GM21717 (cell line): ENCODE data around the gene FAM171A2.
"Not testable (repeated sequence)": the region's sequence is repeated elsewhere in the genome, so short reads cannot be mapped to it uniquely, and the experiment has no call there.

Source experiments
- ATAC-seq: cut with Tn5 transposase; IDR thresholded peaks from one replicate; pipeline ENCODE4 v1.9.1; 2021; ENCODE audit warnings: mild to moderate bottlenecking, moderate library complexity; ENCODE audit not compliant: unreplicated experiment

The FAM171A2 gene

DNA sequence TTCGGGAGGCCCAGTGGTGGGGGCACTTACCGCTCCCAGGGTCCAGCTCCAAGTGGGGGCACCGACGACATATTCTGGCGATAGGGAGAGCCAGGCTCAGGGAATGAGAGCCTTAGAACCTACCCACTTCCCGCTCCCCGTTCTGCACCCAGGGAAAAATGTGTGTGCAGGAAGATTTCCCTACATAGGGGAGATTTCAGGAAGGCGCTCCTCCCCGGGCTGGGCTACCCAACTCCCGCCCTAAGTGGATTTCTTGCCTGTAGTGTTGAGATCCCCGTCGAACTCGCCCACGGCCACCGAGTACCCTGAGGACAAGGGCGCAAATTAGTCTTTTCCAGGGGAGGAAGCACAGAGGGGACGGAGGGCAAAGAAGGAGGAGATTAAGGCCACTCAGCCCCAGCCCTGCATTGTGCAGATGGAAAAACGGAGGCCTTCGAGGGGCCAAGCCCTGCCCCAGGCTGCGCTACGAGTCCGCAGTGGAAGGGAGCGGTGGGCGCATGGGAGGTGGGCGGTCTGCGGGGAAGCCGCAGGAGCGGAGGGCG is 20.7 kb upstream of the FAM171A2 start:
- no peak for ATAC-seq

DNA sequence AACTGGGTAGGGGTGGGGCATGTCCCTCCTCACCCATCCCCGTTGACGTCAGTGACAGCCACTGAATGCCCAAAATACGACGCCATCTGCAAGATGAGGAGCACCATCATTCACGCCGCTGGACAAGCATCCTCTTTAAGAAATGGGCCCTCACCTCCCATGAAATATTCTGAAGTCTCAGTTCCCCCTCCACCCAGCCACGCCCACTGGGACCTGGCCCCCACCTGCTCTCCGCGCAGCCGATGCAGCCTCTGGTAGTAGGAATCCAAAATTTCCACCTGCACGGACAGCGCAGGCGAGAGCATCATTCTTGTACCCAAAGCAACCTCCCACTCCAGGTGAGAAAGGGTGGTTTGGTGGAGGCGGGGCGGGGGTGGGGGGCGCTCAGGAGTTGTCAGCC is 20.2 kb upstream of the FAM171A2 start:
- ATAC-seq: no peak

DNA sequence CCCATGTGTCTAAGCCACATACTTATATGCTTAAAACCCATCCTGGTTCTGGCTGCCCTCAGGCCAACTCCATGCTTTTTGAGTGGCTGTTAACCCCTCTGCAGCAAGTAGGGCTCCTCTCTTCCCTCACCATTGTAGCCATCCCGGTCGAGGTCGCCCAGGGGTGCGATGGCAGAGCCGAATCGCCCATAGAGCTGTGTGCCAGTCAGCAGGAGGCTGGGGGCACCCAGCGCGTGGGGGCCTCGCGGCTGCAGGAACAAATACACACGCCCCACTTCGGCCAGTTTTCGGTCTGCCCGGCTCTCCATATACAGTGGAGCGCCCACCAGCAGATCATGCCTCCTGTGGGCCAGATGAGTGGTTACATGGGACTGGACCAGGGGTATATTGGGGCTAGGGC is 19.7 kb upstream of the FAM171A2 start:
- ATAC-seq: no peak

DNA sequence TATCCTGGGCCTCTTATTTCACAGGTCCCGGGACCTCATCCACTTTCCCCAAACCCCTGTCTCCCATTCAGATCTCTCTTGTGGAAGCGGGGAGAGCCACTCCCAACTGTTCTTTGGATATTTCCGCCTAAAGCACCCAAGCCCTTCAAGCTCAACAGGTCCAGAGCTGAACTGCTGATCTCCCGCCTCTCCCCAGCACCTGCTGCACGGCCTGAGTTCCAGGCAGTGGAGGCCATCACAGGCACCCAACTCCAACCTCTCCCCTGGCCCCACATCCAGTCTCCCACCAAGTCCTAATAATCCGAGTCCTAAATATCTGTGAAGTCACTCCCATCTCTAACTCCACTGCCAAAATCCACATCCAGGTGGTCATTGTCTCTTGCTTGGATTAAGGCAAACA is 19.3 kb upstream of the FAM171A2 start:
- ATAC-seq: no peak

DNA sequence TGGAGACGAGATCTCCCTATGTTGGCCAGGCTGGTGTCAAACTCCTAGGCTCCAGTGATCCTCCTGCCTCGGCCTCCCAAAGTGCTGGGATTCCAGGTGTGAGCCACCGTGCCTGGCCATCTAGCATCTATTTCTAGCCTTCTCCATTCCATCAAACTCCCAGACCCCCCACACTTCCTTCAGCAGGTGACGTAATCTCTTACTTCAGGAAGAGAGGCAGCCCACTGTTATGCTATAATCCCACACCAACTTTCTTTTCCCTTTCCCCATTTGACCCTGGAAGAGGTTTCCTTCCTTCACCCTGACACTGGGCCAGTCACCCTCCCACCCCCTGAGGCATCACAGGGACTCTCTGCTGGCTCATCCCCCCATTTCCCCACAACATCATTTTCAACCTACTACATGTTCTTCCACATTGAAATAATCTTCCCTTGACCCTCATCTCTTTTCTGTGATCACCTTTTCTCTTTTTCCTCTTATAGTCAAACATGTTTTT is 18.2 kb upstream of the FAM171A2 start:
- ATAC-seq: no peak

DNA sequence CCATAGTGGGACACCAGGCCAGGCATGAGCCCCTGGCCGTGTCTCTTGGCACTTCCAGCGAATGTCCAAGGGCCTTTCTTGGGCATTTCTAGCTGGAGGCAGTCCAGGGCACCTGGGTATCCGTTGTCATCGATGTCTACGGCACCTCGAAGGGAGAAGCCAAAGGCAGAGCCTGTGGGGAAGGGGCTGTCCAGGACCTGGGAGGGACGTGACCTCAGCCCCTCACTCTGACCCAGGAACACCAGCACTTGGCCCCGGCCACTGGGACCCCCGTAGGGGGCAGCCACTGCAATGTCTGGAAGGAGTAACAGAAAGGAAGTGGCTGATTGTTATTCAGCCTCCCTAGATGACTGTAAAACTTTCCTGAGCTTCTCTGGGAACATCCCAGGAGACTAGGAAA is 17.1 kb upstream of the FAM171A2 start:
- ATAC-seq: no peak

DNA sequence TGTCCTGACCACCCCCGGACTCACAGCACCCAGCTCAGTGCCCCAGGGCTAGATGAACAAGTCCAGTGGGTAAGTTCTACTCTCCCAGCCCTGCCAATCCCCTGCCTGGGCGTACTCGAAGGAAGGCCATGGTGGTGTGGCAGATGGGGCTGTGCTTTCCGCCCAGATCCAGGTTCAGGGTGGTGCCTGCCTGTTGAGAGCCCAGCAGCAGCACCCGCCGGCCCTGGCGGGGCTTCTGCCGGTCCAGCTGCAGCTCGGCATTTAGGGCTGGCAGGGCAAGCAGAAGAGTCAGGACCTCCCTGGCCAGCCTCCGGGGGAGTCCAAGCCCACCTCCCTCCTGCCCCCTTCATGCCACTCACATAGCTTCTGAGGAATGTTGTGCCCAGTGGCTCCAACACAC is 16.2 kb upstream of the FAM171A2 start:
- ATAC-seq: no peak

DNA sequence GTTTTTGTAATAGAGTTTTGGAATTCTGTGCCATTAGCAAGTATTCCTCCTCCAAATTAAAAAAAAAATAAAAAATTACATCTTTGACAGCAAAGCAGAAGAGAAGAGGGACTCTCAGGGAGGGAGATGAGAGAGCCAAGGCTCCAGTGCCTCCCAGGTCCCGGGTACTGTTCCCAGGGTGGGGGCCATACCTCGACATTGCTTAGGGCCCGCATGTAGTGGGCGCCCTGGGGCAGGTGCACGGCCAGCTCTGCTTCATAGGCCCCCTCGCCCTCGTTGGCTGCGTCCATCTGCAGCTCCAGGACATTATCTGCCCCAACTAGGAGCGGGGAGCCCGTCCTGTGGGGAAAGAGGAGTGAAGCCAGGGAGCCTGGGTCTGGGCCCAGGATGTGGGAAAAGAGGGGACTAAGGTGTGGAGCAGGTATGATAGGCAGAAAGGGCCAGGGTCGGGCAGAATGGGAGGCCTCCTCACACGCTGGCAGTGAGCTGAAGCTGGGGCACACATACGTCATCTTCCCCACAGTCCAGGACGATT is 14.6 kb upstream of the FAM171A2 start:
- ATAC-seq: no peak

DNA sequence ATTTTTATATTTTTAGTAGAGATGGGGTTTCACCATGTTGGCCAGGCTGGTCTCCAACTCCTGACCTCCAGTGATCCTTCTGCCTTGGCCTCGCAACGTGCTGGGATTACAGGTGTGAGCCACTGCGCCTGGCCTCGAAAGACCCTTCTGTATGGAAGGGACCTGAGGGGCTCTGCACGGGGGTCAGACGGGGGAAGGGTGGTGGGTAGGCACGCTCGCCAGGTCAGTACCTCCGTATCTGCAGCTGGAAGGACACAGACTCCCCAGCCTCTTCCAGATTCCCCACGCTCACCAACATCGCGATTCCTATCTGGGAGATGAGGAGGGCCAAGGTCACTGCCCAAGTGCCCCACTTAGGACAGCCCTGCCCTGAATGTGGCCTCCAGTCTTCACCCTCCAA is 13.1 kb upstream of the FAM171A2 start:
- ATAC-seq: no peak

DNA sequence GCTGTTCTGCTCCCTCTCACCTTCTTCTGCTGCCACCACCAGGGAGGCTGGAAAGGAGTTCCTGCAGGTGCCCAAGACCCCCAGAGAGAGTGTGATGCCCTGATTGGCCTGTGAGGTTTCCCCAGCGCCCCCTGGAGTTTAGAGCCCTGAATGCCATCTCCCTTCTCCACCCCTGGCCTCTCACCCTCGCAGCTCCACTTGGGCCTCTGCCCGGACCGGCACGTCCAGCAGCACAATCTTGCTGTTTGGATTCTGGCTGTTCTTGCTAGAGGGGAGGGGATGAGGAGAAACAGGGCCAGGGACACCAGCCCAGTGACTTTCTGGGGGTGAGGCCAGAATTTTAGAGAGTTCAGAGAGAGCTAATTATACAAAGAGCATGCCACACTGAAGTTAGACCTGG is 12.5 kb upstream of the FAM171A2 start:
- ATAC-seq: no peak

DNA sequence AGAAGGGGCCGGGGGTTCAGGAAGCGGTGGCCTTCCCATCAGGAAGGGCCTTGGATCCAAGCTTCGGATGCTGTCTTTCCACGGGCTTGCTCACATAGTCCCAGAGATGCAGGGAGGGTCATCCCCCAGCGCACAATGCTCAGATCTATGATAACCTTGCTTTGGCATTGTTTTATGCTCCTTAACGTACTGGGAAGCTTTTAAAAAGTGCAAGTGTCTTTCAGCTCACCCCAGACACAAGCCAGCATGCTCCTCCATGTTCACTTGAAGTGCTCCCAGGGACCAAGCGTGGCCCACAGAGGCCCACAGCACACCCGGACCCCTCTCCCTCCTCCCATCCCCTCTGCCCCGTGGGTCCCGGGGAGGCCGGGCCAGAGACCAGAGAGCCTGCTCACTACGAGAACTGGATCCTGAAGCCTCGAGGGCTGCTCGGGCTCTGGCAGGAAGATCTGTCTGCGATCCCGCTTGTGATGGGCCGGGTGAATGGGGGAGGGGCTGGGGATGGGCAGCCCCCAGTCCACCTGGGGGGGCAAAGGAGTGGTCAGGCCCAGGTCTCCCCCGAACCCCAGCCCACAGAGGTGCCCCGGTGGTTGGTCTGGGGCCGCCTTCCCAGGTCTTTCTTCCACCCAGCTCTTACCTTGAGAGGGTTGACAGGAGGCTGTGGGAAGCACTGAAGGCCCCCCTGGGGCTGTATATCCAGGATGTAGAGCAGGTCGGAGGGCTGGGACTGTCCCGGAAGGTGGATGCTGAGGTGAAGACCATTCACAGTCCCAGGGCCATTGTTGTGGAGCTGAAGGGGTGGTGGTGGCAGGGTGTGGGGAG is 11.8 kb upstream of the FAM171A2 start:
- no peak for ATAC-seq

DNA sequence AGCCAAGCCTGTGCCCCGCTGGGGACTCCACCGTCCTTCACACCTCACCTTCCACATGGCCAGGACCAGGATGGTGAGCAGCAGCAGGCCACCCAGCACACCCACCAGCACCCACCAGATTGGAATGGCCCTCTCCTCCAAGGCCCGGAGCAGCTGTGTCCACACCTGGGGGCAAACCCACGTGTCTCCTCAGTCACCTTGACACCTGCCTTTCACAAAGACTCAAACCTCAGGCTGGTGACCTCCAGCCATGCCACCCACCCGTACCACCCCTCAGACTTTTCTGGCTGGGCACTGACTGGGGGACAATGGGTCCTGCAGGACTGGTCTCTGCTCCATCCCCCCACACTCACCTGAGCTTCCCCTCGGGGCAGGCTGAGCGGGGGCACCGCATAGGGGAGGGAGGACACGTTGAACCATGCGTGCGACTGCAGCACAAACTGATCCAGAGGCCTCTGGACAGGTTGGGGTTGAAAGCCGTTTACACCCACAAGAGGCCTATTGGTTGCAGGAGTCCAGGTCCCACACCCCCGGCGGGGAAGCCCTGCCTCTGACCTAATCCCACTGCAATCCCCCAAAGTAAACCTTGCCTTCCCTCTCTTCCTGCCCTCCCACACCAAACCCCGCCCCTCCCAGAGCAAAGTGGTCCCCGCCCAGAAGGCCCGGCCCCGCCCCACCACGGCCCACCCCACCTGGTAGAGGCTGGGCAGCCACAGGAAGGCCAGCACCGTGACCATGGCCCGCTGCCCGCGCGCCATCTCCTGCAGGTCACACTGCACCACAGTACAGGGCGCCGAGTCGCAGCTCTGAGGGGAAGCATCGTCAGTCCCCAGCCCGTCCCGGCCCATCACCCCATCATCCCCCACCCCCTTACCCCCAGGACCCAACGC is 10.9 kb upstream of the FAM171A2 start:
- ATAC-seq: no peak

DNA sequence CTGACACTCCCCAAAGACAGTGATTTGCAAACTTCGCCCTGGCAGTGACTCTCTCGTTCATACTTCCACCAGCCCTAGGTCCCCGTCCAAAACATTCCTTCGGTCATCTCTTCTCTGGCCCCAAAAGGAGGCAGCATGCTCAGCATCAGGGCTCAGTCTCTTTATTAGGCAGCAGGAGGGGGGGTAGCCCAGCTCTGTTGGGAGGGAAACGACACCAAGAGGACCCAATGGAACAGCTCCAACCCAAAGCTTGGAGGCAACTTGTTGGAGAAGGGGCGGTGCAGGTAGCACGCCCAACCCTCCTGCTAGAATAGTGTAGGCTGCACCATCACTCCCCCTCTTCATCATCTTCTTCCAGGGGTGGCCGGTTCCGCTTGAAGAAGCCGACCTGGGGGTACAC is 8.4 kb upstream of the FAM171A2 start:
- ATAC-seq: no peak

DNA sequence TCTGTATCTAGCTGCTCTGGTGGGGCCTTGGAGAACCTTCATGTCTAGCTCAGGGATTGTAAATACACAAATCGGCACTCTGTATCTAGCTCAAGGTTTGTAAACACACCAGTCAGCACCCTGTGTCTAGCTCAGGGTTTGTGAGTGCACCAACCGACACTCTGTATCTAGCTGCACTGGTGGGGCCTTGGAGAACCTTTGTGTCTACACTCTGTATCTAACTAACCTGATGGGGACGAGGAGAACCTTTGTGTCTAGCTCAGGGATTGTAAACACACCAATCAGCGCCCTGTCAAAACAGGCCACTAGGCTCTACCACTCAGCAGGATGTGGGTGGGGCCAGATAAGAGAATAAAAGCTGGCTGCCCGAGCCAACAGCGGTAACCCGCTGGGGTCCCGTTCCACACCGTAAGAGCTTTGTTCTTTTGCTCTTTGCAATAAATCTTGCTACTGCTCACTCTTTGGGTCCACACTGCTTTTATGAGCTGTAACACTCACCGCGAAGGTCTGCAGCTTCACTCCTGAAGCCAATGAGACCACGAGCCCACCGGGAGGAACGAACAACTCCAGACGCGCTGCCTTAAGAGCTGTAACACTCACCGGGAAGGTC is 5.9 kb upstream of the FAM171A2 start:
- ATAC-seq: not testable (repeated sequence)

DNA sequence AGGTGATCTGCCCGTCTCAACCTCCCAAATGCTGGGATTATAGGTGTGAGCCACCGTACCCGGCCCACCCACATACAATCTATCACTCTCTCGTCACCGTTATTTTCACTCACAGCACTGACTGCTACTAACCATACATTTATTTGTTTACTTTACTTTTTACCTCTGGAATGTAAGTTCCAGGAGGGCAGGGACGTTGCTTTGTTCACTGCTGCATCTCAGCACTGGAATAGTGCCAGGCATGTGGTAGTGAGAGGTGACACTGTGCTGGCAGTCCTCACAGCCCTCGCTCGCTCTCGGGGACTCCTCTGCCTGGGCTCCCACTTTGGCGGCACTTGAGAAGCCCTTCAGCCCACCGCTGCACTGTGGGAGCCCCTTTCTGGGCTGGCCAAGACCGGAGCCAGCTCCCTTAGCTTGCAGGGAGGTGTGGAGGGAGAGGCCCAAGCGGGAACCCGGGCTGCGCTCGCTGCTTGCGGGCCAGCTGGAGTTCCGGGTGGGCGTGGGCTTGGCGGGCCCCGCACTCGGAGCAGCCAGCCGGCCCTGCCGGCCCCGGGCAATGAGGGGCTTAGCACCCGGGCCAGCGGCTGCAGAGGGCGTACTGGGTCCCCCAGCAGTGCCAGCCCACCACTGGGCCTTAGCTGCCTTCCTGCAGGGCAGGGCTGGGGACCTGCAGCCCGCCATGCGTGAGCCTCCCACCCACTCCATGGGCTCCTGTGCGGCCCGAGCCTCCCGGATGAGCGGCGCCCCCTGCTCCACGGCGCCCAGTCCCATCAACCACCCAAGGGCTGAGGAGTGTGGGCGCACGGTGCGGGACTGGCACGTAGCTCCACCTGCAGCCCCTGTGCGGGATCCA is 5.0 kb upstream of the FAM171A2 start:
- ATAC-seq: not testable (repeated sequence)

DNA sequence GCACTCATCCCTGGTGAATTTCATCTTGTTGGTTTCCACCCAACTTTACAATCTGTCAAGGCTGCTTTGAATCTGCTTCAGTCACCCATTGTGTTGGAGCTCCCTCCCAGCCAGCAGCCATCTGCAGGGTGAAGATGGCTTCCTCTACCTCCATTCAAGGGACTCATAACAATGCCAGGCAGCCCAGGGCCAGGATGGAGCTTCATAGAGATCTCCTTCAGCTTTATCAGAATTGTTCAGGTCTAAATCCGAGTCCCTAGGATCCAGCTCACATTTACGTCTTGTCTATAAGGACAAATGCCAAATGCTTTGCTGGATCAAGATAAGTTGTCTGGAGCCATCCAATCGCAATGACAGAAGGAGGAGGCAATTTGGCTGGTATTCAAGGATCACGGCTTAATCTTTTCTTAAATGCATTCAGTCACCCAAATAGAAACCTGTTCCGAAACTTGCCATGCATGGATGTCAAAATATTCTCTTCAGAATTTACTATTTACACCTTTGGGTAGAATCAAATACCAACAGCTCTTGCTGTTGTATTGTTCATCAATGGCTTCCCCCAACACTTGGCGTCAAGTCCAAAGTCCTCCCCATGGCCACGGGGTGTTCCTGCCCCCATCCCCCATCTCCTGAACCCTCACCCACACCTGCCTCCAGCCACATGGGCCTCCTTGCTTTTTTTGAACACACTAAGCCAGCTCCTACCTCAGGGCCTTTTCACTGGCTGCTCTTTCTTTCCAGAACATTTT is 3.8 kb upstream of the FAM171A2 start:
- no peak for ATAC-seq

DNA sequence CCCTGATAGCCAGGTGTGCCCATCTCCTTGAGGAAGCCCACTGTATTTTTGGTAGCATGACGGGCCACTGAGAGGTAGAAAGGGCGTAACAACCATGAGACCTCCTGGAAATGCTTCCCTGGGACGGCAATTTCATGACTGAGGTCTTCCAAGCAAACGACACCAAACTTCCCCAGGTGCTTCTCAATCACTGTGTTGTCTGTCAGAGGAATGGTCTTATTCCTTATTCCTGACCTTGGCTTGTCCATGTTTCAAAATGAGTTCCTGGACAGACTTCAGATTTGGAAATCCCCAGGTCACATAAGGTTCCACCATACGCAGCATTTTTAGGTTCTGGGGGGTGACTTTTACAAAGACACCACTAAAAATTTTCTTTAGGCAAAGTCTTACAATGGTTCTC is 1.4 kb upstream of the FAM171A2 start:
- not testable (repeated sequence) for ATAC-seq

DNA sequence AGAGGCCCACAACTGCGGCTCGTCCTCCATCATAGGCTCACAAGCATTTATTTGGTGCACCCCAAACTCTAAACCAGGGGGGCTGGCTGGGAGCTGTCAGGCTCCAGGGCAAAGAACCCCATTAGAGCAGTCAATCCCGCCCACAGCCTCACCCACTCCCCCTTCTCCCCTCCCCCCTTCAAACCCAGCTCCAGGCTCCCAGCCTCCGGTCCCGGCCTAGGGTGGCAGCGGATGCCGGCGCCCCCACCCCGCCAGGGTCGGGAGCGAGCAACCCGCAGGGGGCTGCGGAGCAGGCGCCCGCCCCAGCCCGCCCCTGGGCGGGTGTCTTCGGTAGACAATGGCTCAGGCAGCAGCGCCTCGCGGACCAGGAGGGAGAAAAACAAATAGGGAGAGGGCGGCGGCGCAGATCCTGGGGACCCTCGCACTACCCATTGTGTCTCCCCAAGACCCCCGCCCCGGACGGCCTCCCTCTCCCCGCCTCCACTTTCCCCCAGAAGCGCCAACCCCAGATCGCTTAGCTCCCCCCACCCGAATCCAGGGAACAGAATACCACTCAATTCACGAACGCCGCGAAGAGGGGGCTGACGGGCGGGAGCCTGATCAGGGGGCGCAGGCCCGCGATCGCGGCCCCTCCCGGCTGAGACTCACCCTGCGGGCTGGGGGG is 572 bp downstream of the FAM171A2 start:
- ATAC-seq: no peak

DNA sequence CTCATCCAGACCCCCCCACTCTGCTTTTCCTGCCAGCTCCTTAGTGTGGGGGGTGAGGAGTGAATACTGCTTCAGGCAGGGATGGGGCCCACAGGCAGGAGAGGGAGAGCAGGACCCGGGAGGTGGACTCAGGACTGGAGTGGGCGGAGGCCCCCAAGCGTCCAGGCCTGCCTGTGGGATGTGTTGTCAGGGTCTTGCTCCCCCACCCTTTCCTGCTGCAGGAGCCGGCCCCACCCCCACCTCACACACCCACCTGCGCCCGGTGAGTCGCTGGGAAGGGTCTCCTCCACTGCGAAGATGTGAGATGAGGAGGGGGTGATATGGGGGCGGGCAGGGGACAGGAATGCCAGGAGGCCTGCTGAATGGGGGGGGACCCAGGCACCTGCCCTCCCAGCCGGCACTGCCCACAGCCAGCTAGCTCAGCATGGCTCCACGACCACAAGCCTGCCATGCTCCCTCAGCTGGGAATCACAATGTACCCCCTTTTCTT is 1.1 kb downstream of the FAM171A2 start:
- ATAC-seq: no peak
